ENCODE measurements around the gene SMARCA1. TPM values are rescaled to one million over a fixed set of nuclear protein-coding genes. Genes with fewer than 3 reads are reported as not detected.

Gene SMARCA1
- total and polyA plus RNA-seq, 2 of the 4 experiments (the other 2 are of a cell fraction), result 31.0 to 32.8 TPM

- Histone ChIP-seq H4K5ac (ENCODE audit: low read depth, low read length) (no peak overlapping the region), H3K36me3 (ENCODE audit: control insufficient read depth, insufficient read depth, low read length) (peaks cover 21% of the 10 kb centered on the region), H3K14ac (replicated peaks; ENCODE audit: low read depth, low read length) (no peak overlapping the region), H2BK15ac (ENCODE audit: low read depth, low read length) (no peak overlapping the region), H3K27me3 (ENCODE audit: control insufficient read depth, insufficient read depth, low read length) (0 out of 2 replicates have a peak, but pooled peaks cover 2% of the 10 kb centered on the region), H2AK5ac (ENCODE audit: low read depth, low read length) (no peak overlapping the region), H3K4ac (ENCODE audit: low read depth, low read length) (no peak overlapping the region), H3K9me1 (ENCODE audit: insufficient read depth, low read length) (no peaks in the 10 kb centered on the region; the same call in none of the 2 replicates), H3K56ac (ENCODE audit: extremely low read depth, insufficient read depth, low read length) (no peak overlapping the region), H3K4me1 (ENCODE audit: control insufficient read depth, insufficient read depth, low read length) (peaks cover 2% of the 10 kb centered on the region; the same call in 1 of the 2 replicates), H3K4me3 (ENCODE audit: insufficient read depth, low read depth, low read length) (no peak overlapping the region), H2BK20ac (ENCODE audit: low read depth, low read length) (no peak overlapping the region), H3K9ac (ENCODE audit: low read depth, low read length) (no peak overlapping the region), H4K8ac (ENCODE audit: low read depth in 2 of 2, low read length in 2 of 2) (no peak overlapping the region), H2BK5ac (ENCODE audit: low read depth, low read length, poor library complexity, severe bottlenecking) (no peak overlapping the region), H3K27ac (ENCODE audit: insufficient read depth, low read length) (no peak overlapping the region), H3K23ac (ENCODE audit: low read depth, low read length) (no peak overlapping the region), H3K4me2 (ENCODE audit: low read depth, low read length) (no peak overlapping the region), H4K20me1 (ENCODE audit: insufficient read depth, low read length) (no peaks in the 10 kb centered on the region), H3K79me1 (ENCODE audit: low read depth in 1 of 2, low read length in 2 of 2) (peaks cover 2 to 15% of the 10 kb centered on the region in 2 experiments), H3K9me3 (ENCODE audit: control insufficient read depth, insufficient read depth, low read length) (no peaks in the 10 kb centered on the region), H2AFZ (replicated peaks; ENCODE audit: low read length, poor library complexity) (no peak overlapping the region), H2BK120ac (ENCODE audit: low read depth, low read length) (no peak overlapping the region), H3K18ac (ENCODE audit: low read depth, low read length) (no peak overlapping the region), H2AK9ac (replicated peaks; ENCODE audit: low read depth, low read length, poor library complexity) (no peak overlapping the region), H4K91ac (ENCODE audit: insufficient read depth, low read depth, low read length) (no peak overlapping the region)
- CTCF ChIA-PET, result no interaction called here
- in situ Hi-C loops (cut with MboI; ENCODE audit: low sequenced_read_pairs) (no loop called here), dilution Hi-C loops (cut with HindIII; ENCODE audit: low sequenced_read_pairs, unreplicated experiment) (no loop called here), intact Hi-C loops (cut with micrococcal nuclease) (no loop called here)
- POLR2A ChIA-PET (ENCODE audit: unreplicated experiment), result no interaction called here
- no CpG with 5 or more reads among the region's 2 CpGs for WGBS, 2 experiments (ENCODE audit: extremely low coverage in 2 of 2, insufficient read length in 1 of 2)
- ATAC-seq (ENCODE audit: low read depth), result no peak
- DNase-seq, result no peak
- TF ChIP-seq RCOR1 (IDR thresholded peaks at IDR 0.05; ENCODE audit: insufficient replicate concordance, low read length), result no peak
- no peak for TF ChIP-seq CEBPB (IDR thresholded peaks at IDR 0.05; ENCODE audit: low read depth, low read length)
- TF ChIP-seq CHD1 (IDR thresholded peaks at IDR 0.05; ENCODE audit: low read depth, low read length), result no peak
- TF ChIP-seq NFE2L2 (IDR thresholded peaks at IDR 0.05; ENCODE audit: low read depth, low read length), result no peak
- TF ChIP-seq MXI1 (IDR thresholded peaks at IDR 0.05; ENCODE audit: borderline replicate concordance, low read depth, low read length), result no peak
- no peak for TF ChIP-seq SMC3 (IDR thresholded peaks at IDR 0.05; ENCODE audit: low read depth, low read length)
- no peak for TF ChIP-seq CTCF (conservative IDR thresholded peaks at IDR 0.05; ENCODE audit: low read depth, low read length)
- TF ChIP-seq POLR2A (IDR thresholded peaks at IDR 0.05; ENCODE audit: low read depth, low read length), result no peak
- TF ChIP-seq FOS (IDR thresholded peaks at IDR 0.05; ENCODE audit: low read depth, low read length), result no peak
- no peak for TF ChIP-seq RFX5 (IDR thresholded peaks at IDR 0.05; ENCODE audit: low read depth, low read length)
- TF ChIP-seq ELK1 (IDR thresholded peaks at IDR 0.05; ENCODE audit: borderline replicate concordance, low read depth, low read length), result no peak
- BruUV-seq (replicated peaks), result no TSS peak
Measured at GRCh38 chrX:129490330-129490729, 33.0 kb downstream of the SMARCA1 start.

All from IMR-90 (cell line).